A549 (cell line): Measurements from ENCODE around the gene MYL6.

Experiments
- EP300 ChIP-seq, 2 experiments: fragments of >200 bp; sonication (Bioruptor Twin); formaldehyde crosslinking; IDR thresholded peaks; 2 replicates in 1 of 2; 3 replicates in 1 of 2; pipeline ENCODE4 v1.6.1; 2016 to 2017
- ESRRA ChIP-seq: fragments of 150-350 bp; IDR thresholded peaks from 2 replicates; pipeline ENCODE4 v1.6.1; 2014; ENCODE audit warnings: mild to moderate bottlenecking, low read length, borderline replicate concordance
- POLR2A ChIP-seq: IDR thresholded peaks from 2 replicates; pipeline ENCODE4 v1.6.1; 2012; ENCODE audit warnings: mild to moderate bottlenecking, low read length
- TF ChIP-seq, protein P1 (sequence below): fragments of >200 bp; sonication (Bioruptor Twin); formaldehyde crosslinking; IDR thresholded peaks from 3 replicates; pipeline ENCODE4 v1.5.1; 2016
- TF ChIP-seq, protein P2 (sequence below): fragments of 200-600 bp; sonication (generic); IDR thresholded peaks from 2 replicates; pipeline ENCODE4 v1.6.1; 2016; ENCODE audit warnings: antibody characterized with exemption, mild to moderate bottlenecking, moderate library complexity

- TF ChIP-seq, protein P1, sequence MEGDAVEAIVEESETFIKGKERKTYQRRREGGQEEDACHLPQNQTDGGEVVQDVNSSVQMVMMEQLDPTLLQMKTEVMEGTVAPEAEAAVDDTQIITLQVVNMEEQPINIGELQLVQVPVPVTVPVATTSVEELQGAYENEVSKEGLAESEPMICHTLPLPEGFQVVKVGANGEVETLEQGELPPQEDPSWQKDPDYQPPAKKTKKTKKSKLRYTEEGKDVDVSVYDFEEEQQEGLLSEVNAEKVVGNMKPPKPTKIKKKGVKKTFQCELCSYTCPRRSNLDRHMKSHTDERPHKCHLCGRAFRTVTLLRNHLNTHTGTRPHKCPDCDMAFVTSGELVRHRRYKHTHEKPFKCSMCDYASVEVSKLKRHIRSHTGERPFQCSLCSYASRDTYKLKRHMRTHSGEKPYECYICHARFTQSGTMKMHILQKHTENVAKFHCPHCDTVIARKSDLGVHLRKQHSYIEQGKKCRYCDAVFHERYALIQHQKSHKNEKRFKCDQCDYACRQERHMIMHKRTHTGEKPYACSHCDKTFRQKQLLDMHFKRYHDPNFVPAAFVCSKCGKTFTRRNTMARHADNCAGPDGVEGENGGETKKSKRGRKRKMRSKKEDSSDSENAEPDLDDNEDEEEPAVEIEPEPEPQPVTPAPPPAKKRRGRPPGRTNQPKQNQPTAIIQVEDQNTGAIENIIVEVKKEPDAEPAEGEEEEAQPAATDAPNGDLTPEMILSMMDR = no peak
- TF ChIP-seq, protein P2, sequence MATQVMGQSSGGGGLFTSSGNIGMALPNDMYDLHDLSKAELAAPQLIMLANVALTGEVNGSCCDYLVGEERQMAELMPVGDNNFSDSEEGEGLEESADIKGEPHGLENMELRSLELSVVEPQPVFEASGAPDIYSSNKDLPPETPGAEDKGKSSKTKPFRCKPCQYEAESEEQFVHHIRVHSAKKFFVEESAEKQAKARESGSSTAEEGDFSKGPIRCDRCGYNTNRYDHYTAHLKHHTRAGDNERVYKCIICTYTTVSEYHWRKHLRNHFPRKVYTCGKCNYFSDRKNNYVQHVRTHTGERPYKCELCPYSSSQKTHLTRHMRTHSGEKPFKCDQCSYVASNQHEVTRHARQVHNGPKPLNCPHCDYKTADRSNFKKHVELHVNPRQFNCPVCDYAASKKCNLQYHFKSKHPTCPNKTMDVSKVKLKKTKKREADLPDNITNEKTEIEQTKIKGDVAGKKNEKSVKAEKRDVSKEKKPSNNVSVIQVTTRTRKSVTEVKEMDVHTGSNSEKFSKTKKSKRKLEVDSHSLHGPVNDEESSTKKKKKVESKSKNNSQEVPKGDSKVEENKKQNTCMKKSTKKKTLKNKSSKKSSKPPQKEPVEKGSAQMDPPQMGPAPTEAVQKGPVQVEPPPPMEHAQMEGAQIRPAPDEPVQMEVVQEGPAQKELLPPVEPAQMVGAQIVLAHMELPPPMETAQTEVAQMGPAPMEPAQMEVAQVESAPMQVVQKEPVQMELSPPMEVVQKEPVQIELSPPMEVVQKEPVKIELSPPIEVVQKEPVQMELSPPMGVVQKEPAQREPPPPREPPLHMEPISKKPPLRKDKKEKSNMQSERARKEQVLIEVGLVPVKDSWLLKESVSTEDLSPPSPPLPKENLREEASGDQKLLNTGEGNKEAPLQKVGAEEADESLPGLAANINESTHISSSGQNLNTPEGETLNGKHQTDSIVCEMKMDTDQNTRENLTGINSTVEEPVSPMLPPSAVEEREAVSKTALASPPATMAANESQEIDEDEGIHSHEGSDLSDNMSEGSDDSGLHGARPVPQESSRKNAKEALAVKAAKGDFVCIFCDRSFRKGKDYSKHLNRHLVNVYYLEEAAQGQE = no peak
- TF ChIP-seq ESRRA (no peak), POLR2A (no peak), EP300 (IDR thresholded peaks at IDR 0.05) (no peak)
Measured at GRCh38 chr12:56161690-56162351, 3.7 kb downstream of the MYL6 start.
